A673 (cell line): Measurements from ENCODE around the gene ARHGEF26. TPM values are rescaled to one million over a fixed set of nuclear protein-coding genes. Genes with fewer than 3 reads are reported as not detected.

Experiments
- BruUV-seq: library from RNA; stranded (reverse); fragments of 400-500 nt; replicated peaks from 2 replicates; lab custom pipeline; 2021; lab: Mats Ljungman, UMichigan
- CTCF ChIA-PET: fragments of 300-600 bp; sonication (Branson Sonifier 250); formaldehyde crosslinking; loops from one replicate; lab custom pipeline; 2022; ENCODE audit warnings: antibody characterized with exemption; lab: Charles Lee
- POLR2A ChIA-PET: fragments of 300-600 bp; sonication (Branson Sonifier 250); formaldehyde crosslinking; loops from one replicate; lab custom pipeline; 2022; ENCODE audit warnings: antibody characterized with exemption; ENCODE audit not compliant: low non-redundant PET; lab: Charles Lee
- DNase-seq: peaks from one replicate; pipeline ENCODE4 v3.0.0-alpha.2; 2015; ENCODE audit warnings: low spot score
- H3K27ac ChIP-seq: fragments of 200-600 bp; sonication (generic); 2 replicates; pipeline ENCODE4 v1.5.1; 2016; ENCODE audit warnings: mixed run types, low read depth, mild to moderate bottlenecking, mixed read lengths, antibody characterized with exemption, low read length; ENCODE audit not compliant: poor library complexity, severe bottlenecking
- H3K27me3 ChIP-seq: fragments of 200-600 bp; sonication (generic); replicated peaks from 2 replicates; pipeline ENCODE4 v1.6.1; 2017; ENCODE audit warnings: mixed run types, low read depth, mild to moderate bottlenecking, mixed read lengths, antibody characterized with exemption, low read length; ENCODE audit not compliant: insufficient read depth, poor library complexity
- H3K36me3 ChIP-seq: fragments of 200-600 bp; sonication (generic); 2 replicates; pipeline ENCODE4 v1.6.1; 2016; ENCODE audit warnings: mixed run types, mild to moderate bottlenecking, mixed read lengths, antibody characterized with exemption, low read length; ENCODE audit not compliant: insufficient read depth, poor library complexity, severe bottlenecking
- H3K4me1 ChIP-seq: fragments of 200-600 bp; sonication (generic); 2 replicates; pipeline ENCODE4 v1.6.1; 2017; ENCODE audit warnings: mixed run types, mild to moderate bottlenecking, mixed read lengths, antibody characterized with exemption, low read length; ENCODE audit not compliant: insufficient read depth, poor library complexity, severe bottlenecking
- H3K4me3 ChIP-seq: fragments of 200-600 bp; sonication (generic); 2 replicates; pipeline ENCODE4 v1.5.1; 2016; ENCODE audit warnings: low read depth, mixed run types, mild to moderate bottlenecking, mixed read lengths, low read length; ENCODE audit not compliant: poor library complexity, severe bottlenecking
- H3K9me3 ChIP-seq: fragments of 200-600 bp; sonication (generic); 2 replicates; pipeline ENCODE4 v1.6.1; 2016; ENCODE audit warnings: mixed run types, low read depth, mild to moderate bottlenecking, mixed read lengths, antibody characterized with exemption, low read length; ENCODE audit not compliant: poor library complexity, severe bottlenecking
- CTCF ChIP-seq: fragments of 300-800, 200-600 bp; sonication (generic); conservative IDR thresholded peaks from 2 replicates; pipeline ENCODE4 v1.5.1; 2017; ENCODE audit warnings: low read depth, mild to moderate bottlenecking, antibody characterized with exemption, low read length, moderate library complexity, mixed read lengths
- EZH2 ChIP-seq: fragments of 200-600 bp; sonication (generic); IDR thresholded peaks from 2 replicates; pipeline ENCODE4 v1.6.1; 2017; ENCODE audit warnings: borderline replicate concordance, low read depth, mild to moderate bottlenecking, mixed read lengths, antibody characterized with exemption, low read length; ENCODE audit not compliant: poor library complexity, severe bottlenecking
- intact Hi-C: fragments of 100-400 bp; cut with micrococcal nuclease; formaldehyde crosslinking; loops from one replicate; pipeline ENCODE4 v1.10.0; 2022; ENCODE audit not compliant: unreplicated experiment
- total RNA-seq: library from RNA; stranded (reverse); gene quantifications from 2 replicates; pipeline ENCODE4 v1.2.3, GENCODE V29; 2021

Gene ARHGEF26
- total RNA-seq, 1 experiment from 2014 or later: 15.9 TPM

- Histone ChIP-seq H3K4me1 (no peaks in the 10 kb centered on the region), H3K27me3 (no peaks in the 10 kb centered on the region), H3K36me3 (peaks cover 91% of the 10 kb centered on the region), H3K9me3 (no peaks in the 10 kb centered on the region), H3K4me3 (no peak overlapping the region), H3K27ac (no peak overlapping the region)
- DNase-seq: no peak
- no TSS peak for BruUV-seq
- ChIA-PET CTCF (no interaction called here), POLR2A (no interaction called here)
- intact Hi-C loops: no loop called here
- no peak for TF ChIP-seq EZH2
- no peak for TF ChIP-seq CTCF
These were observed 164.0 kb downstream of the ARHGEF26 start for GRCh38 chr3:154285221-154285620.

- intact Hi-C loops: no loop called here
- H3K4me3 ChIP-seq: no peak overlapping the region
- no peak overlapping the region for H3K27ac ChIP-seq
- BruUV-seq: no TSS peak
- ChIA-PET CTCF (no interaction called here), POLR2A (no interaction called here)
- no peaks in the 10 kb centered on the region for H3K4me1 ChIP-seq
- H3K36me3 ChIP-seq: peaks cover 93% of the 10 kb centered on the region
- no peak for DNase-seq
- no peak for TF ChIP-seq EZH2
- no peak for TF ChIP-seq CTCF
- H3K9me3 ChIP-seq: no peaks in the 10 kb centered on the region
- no peaks in the 10 kb centered on the region for H3K27me3 ChIP-seq
These were observed 169.0 kb downstream of the ARHGEF26 start for GRCh38 chr3:154290187-154290586.

DNA sequence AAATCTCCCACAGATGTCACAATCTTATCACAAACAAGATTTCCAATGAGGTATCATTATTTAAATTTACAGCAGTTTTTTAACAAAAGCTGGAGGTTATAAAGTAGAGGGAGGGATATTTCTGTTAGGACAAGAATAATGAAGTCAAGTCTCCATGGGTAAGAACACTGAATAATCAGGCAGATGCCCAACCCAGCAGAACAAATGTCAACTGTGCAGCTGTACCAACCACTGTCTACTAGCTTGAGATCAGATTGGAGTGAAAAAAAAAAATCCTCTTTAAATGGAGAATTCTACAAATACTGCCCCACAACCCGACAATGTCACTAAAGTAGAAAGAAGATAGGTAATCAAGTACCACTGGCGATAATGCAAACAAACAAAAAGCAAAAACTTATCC lies 172.8 kb downstream of the ARHGEF26 start:
- no peak overlapping the region for H3K27ac ChIP-seq
- POLR2A ChIA-PET: no interaction called here
- no peaks in the 10 kb centered on the region for H3K9me3 ChIP-seq
- BruUV-seq: no TSS peak
- H3K4me3 ChIP-seq: no peak overlapping the region
- peaks cover 87% of the 10 kb centered on the region for H3K36me3 ChIP-seq
- no peak for DNase-seq
- no peaks in the 10 kb centered on the region for H3K4me1 ChIP-seq
- CTCF ChIA-PET: no interaction called here
- intact Hi-C loops: no loop called here
- TF ChIP-seq CTCF (no peak), EZH2 (no peak)
- no peaks in the 10 kb centered on the region for H3K27me3 ChIP-seq
